Activated B cell treated with CpG ODN at 0.5 μM for 24 hours (primary cell): ENCODE data around the gene RGS10. TPM values are rescaled to one million over a fixed set of nuclear protein-coding genes. Genes with fewer than 3 reads are reported as not detected.

Source experiments
- ATAC-seq: fragments of 200-7000 bp; cut with Tn5 transposase; one replicate; pipeline ENCODE4 v1.10.0; 2021; ENCODE audit warnings: low read depth, mild to moderate bottlenecking, moderate library complexity
- CTCF ChIA-PET: fragments of 350-600 bp; sonication (Branson Sonifier 250); formaldehyde crosslinking; loops from one replicate; lab custom pipeline; 2021; ENCODE audit warnings: antibody characterized with exemption; lab: Charles Lee
- POLR2A ChIA-PET: fragments of 350-600 bp; sonication (Branson Sonifier 250); formaldehyde crosslinking; loops from one replicate; lab custom pipeline; 2021; ENCODE audit warnings: antibody characterized with exemption; lab: Charles Lee
- DNase-seq: peaks from one replicate; pipeline ENCODE4 v3.0.0; 2022
- H3K27ac Mint-ChIP-seq: one replicate; pipeline ENCODE4 v1.8.0; 2020; ENCODE audit warnings: mixed read lengths
- H3K27me3 Mint-ChIP-seq: one replicate; pipeline ENCODE4 v1.8.0; 2021; ENCODE audit warnings: mixed read lengths
- H3K36me3 Mint-ChIP-seq: one replicate; pipeline ENCODE4 v1.8.0; 2021; ENCODE audit warnings: low read depth, mixed read lengths
- H3K4me1 Mint-ChIP-seq: one replicate; pipeline ENCODE4 v1.8.0; 2021; ENCODE audit warnings: mixed read lengths
- H3K4me3 Mint-ChIP-seq: one replicate; pipeline ENCODE4 v1.8.0; 2020; ENCODE audit warnings: mild to moderate bottlenecking, mixed read lengths
- H3K9me3 Mint-ChIP-seq: one replicate; pipeline ENCODE4 v1.8.0; 2020; ENCODE audit warnings: mixed read lengths
- intact Hi-C: fragments of 100-400 bp; cut with micrococcal nuclease; formaldehyde crosslinking; loops from one replicate; pipeline ENCODE4 v1.15.1; 2024
- total RNA-seq: library from RNA; stranded (reverse); gene quantifications from 2 replicates; pipeline ENCODE4 v1.2.3, GENCODE V29; 2022
- TF ChIP-seq, protein P1 (sequence below): fragments of 200-600 bp; IDR thresholded peaks from one replicate; pipeline ENCODE4 v1.8.0; 2022; ENCODE audit warnings: antibody characterized with exemption, mild to moderate bottlenecking

Gene RGS10
- total RNA-seq, 1 donor from 2014 or later, result 53.5 TPM

DNA sequence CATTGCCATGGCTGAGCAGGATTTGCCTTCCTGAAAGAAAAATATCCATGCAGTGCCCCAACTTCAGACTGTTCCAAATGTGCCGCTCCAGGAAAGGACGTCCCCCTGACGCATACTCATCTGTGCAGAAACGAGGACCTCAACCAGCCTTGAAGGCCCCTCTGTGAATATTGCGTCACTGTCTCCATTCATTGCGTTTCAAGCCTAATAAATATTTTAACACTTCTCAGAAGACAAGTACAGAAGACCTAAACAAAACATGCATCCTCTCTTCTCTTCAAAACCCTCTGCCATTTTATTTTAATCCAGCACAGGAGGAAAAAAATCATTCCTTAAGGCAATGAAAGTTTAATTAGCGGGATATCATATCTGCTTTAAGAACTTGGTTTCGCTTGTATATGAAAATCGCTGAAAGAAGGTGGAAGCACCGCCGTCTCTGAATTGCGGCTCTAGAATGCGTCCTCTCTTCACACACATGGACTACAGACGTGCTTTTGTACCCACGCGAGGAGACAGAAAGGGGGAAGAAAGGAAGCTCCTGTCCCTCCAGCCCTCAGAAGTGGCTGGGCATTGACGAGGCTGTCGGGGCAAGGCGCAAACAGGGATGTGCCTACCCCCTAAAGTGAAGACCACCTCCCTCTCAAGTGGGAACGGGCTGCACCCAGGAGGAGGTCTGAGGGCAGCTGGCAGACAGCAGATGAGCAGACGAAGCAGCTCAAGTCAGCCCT lies 36.8 kb downstream of the RGS10 start:
- no peak overlapping the region for H3K4me3 Mint-ChIP-seq

DNA sequence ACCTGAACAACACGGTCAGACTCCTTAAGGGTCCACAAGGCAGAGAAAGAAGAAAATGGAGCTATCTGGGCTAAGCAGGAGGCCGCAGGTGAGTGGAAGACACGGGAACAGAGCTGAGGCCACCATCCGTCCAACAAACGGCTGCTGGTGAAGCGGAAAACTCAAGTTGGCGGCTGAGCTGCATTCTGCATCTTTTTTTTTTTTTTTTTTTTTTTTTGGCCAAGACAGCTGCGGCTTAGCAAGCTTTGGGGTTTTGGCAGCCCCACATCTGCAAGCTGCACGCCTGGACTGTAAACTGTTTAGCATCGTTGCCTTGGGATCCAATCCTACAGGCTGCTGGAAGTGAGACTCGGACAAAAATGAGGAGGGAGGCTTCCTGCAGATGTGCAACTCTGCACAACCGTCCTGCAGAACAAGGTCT lies 37.4 kb downstream of the RGS10 start:
- Mint-ChIP-seq H3K27me3 (no peaks in the 10 kb centered on the region), H3K9me3 (no peaks in the 10 kb centered on the region), H3K4me3 (no peak overlapping the region), H3K27ac (no peak overlapping the region), H3K4me1 (peaks cover 13% of the 10 kb centered on the region), H3K36me3 (peaks cover 22% of the 10 kb centered on the region)
- POLR2A ChIA-PET, result interaction anchor here (0.7 kb wide), 1 partner anchor 18 kb away, joined by 5 read pairs; no protein-coding TSS in a partner anchor
- intact Hi-C loops, result no loop called here
- ATAC-seq (no peak), DNase-seq (no peak)
- CTCF ChIA-PET, result no interaction called here
- TF ChIP-seq, protein P1, sequence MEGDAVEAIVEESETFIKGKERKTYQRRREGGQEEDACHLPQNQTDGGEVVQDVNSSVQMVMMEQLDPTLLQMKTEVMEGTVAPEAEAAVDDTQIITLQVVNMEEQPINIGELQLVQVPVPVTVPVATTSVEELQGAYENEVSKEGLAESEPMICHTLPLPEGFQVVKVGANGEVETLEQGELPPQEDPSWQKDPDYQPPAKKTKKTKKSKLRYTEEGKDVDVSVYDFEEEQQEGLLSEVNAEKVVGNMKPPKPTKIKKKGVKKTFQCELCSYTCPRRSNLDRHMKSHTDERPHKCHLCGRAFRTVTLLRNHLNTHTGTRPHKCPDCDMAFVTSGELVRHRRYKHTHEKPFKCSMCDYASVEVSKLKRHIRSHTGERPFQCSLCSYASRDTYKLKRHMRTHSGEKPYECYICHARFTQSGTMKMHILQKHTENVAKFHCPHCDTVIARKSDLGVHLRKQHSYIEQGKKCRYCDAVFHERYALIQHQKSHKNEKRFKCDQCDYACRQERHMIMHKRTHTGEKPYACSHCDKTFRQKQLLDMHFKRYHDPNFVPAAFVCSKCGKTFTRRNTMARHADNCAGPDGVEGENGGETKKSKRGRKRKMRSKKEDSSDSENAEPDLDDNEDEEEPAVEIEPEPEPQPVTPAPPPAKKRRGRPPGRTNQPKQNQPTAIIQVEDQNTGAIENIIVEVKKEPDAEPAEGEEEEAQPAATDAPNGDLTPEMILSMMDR, result no peak

More for the DNA sequence above, 36.8 kb downstream of the RGS10 start:
- H3K4me1 Mint-ChIP-seq, result peaks cover 13% of the 10 kb centered on the region
- TF ChIP-seq, protein P1, result no peak
- H3K9me3 Mint-ChIP-seq, result no peaks in the 10 kb centered on the region
- DNase-seq, result no peak
- H3K27me3 Mint-ChIP-seq, result no peaks in the 10 kb centered on the region
- intact Hi-C loops, result no loop called here
- no peak for ATAC-seq
- CTCF ChIA-PET, result no interaction called here
- peaks cover 24% of the 10 kb centered on the region for H3K36me3 Mint-ChIP-seq
- no peak overlapping the region for H3K27ac Mint-ChIP-seq
- POLR2A ChIA-PET, result interaction anchor here (0.6 to 0.7 kb wide), 2 partner anchors 17 kb away, joined by 4 to 5 read pairs; no protein-coding TSS in a partner anchor

DNA sequence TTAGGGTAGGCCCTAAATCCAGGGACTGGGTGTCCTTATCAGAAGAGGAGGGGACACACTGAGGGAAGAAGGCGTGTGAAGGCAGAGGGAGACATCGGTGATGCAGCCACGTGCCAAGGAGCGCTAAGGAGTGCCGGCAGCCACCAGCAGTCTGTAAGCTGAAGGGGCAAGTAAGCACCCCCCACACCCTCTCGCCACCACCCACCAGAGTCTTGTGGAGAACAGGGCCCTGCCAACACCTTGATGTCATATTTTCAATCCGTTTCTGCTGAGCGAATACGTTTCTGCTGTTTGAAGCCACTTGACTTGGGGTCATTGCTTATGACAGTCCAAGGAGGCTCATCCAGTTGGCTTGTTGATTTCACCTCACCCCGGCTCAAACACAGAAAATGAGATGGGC lies 37.9 kb downstream of the RGS10 start:
- ATAC-seq (no peak), DNase-seq (no peak)
- TF ChIP-seq, protein P1, result no peak
- ChIA-PET CTCF (interaction anchor here (0.7 kb wide), 1 partner anchor 29 kb away, joined by 3 read pairs; no protein-coding TSS in a partner anchor), POLR2A (no interaction called here)
- H3K9me3 Mint-ChIP-seq, result no peaks in the 10 kb centered on the region
- no peak overlapping the region for H3K27ac Mint-ChIP-seq
- peaks cover 13% of the 10 kb centered on the region for H3K4me1 Mint-ChIP-seq
- no peaks in the 10 kb centered on the region for H3K27me3 Mint-ChIP-seq
- intact Hi-C loops, result loop anchor here (5.0 kb wide), 1 partner anchor 38 kb away; the partner anchor contains the start of gene RGS10
- H3K36me3 Mint-ChIP-seq, result peaks cover 23% of the 10 kb centered on the region
- H3K4me3 Mint-ChIP-seq, result no peak overlapping the region

DNA sequence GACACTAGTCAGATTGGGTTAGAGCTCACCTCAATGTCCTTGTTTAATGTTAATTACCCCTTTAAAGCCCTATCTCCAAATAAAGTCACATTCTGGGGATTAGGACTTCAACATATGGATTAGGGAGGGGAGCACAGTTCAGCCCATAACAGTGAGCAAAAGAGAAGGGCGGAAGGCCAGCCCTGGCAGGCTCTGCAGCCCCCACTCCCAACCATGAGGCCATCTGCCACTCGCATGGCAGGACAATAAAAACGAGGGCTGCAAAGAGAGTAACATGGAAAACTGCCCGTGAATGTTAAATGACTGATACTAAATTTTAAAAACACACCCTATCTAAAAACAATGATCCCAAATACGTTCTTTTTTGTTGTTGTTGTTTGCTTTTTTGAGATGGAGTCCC lies 38.7 kb downstream of the RGS10 start:
- POLR2A ChIA-PET, result interaction anchor here (0.7 kb wide), 1 partner anchor 190 kb away, joined by 4 read pairs; no protein-coding TSS in a partner anchor
- intact Hi-C loops, result loop anchor here (2.0 to 5.0 kb wide), 2 partner anchors 13 to 38 kb away; partner anchors contain the start of gene RGS10
- no peaks in the 10 kb centered on the region for H3K27me3 Mint-ChIP-seq

More for the DNA sequence above, 38.7 kb downstream of the RGS10 start:
- Mint-ChIP-seq H3K36me3 (peaks cover 28% of the 10 kb centered on the region), H3K9me3 (no peaks in the 10 kb centered on the region), H3K4me1 (peaks cover 13% of the 10 kb centered on the region), H3K4me3 (no peak overlapping the region), H3K27ac (no peak overlapping the region)
- TF ChIP-seq, protein P1, result no peak
- ATAC-seq, result no peak
- CTCF ChIA-PET, result interaction anchor here (0.7 kb wide), 1 partner anchor 30 kb away, joined by 3 read pairs; no protein-coding TSS in a partner anchor
- DNase-seq, result no peak
